RCC 7860 (cell line): Measurements from ENCODE around the gene FICD.
"Not testable (repeated sequence)": the region's sequence is repeated elsewhere in the genome, so short reads cannot be mapped to it uniquely, and the experiment has no call there.

Experiments
- DNase-seq: peaks from one replicate; pipeline ENCODE4 v3.0.0-alpha.2; 2015; ENCODE audit warnings: low spot score
- FAIRE-seq: peaks from 2 replicates; lab custom pipeline; 2012; peaks lifted over from hg19 to GRCh38; lab: Jason Lieb, UNC

The FICD gene

DNA sequence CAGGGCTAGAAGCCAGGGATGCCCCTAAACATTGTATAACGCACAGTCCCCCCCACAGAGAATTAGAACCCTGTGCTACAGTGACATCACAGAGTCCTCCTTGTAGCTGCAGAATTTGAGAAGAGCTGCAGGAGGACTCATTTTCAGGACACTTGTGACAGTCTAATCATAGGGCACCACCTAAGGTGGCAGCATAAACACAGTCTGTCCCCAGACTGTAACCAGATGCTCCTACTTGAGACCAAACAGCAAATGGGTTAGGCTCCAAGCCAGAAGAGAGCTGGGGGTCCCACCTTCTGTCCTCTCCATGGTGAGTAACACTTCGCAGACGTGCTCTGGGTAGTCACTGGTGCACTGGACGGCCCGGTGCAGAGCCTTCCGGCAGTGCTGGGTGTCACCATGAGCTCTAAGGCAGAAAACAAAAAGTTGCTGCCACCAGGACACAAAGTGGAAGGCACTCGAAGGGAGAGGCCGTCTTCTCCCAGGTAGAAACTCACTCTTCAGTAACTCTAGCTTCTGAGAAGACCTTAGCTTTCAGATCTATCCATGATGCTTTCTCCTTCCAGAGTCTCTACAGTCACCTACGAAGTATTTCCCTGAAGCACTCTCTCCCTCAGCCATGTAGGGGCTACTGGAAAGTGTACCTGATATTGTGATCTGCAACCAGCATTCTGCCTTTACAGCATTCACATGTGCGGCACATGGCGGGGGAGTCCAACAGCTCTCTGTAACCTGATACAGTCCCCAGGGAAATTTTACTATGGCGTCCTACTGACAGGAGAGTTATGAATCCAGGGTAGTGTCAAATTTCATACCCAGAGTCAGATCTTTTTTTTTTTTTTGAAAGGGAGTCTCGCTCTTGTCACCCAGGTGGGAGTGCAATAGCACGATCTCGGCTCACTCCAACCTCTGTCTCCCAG, 17.1 kb downstream of the FICD start:
- DNase-seq (no peak), FAIRE-seq (no peak)

DNA sequence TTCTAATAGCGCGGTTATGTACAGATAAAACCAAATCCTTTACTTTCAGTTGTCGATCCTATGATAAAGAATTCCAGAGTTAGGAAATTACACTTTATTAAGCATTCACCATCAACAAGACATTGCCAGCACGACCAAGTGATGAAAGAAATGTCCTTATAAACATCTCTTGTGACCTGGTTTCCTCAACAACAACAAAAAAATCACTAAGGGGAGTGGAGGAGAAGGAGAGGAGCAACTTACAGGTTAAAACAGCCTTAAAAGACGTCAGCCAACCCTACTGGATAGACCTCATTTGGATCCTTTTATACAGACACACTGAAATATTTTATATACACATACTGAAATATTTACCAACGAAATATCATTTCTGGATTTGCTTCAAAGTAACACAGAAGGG, 23.1 kb downstream of the FICD start:
- DNase-seq: no peak
- FAIRE-seq: no peak

DNA sequence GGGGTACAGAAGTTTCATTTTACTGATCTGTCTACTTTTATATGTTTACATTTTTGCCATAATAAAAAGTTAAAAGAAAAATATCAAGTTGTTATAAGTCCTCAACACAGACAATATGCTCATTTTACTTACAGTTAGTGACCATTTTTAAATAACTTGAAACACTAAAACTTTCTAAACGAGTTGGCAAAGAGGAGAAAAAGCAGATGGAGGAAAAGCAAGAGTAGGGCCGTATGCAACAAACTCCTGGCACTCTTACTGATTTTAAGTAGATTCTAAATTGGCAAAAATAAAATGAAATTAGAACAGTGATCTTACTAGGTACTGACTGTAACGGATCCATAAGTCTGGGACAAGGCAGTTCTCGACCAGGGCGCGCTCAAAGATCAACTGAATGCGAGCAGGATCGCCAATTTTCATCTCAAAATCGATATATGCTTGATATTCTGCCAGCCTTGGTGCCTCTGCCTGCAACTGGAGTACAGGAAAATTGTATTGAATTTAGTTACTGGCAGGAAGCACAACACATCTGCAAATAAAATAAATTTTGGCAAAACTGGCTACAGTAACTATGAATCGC, 23.6 kb downstream of the FICD start:
- no peak for FAIRE-seq
- no peak for DNase-seq

DNA sequence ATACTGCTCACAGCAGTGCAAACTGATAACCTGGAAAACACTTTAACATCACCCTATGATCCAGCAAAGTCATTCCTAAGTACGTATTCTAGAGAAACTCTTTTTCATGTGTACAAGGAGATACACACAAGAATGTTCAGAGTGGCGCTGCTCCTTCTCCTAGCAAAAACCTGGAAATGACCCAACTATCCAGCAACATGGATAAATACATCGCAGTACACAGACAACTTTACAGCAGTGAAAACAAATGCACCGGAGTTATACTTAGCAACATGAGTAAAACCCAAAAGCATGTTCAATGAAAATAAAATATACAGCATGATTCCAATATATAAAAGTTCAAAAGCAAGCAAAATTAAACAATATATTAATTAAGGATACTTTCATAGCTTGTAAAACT, 27.2 kb downstream of the FICD start:
- no peak for DNase-seq
- no peak for FAIRE-seq

DNA sequence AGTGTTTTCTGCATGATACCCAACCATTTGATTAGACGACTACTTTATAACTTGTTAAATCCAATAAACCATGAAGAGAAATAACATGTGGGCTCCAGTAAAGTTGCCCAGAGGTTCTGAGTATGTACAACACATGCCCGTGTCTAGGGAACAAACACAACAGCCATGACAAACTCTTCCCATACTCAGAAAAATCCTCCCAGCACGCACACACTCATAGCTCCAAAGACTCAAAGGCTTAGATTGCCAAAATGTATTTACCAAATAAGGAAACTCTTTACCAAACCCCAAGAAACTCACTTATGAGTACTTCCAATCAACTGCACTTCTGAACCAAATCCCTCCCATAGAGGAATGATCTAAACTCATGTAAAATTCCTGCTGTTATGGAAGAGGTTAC, 28.6 kb downstream of the FICD start:
- DNase-seq: no peak
- FAIRE-seq: no peak

DNA sequence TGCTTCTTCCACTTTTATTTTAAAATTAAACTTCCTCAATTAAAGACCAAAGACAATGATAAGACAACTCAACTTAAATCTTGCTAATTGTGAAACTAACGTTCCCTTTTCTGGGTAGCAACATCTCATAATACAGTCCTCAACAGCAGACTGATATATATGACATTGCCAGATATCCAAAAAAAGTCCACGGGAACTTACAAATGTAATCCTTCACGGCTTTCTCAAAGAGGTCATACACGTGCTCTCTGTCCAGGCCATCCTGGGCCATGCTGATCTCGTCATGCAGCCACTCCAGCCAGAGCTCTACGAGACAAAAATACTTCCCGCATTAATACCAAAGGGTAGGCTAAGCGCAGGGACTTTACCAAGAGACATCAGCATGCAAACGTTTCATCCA, 32.6 kb downstream of the FICD start:
- no peak for DNase-seq
- no peak for FAIRE-seq

DNA sequence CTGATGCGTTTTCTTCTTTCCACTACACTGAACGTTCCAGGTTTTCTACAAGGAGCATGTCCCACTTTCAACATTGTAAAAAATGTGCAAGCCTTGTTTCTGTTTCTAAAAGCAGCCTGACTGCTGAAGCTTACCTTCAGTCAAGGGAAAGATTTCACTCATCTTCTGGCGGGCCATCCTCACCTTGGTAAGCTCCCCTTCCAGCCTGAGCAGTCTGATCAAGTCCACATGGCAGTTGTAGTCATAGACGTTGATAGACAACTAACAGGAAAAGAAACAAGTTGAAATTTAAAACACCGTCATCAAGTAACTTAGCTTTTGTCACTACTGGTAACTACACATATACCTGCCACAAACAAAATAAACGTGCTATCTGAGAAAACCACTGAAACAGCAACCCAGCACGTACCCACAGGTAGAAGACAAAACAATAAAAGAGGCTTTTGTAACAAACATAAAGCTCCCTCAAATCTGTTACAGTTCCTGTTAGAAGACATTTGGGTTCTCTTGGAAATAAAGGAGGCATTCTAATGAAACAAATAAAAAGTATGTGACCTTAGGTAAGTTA, 34.0 kb downstream of the FICD start:
- FAIRE-seq: no peak
- no peak for DNase-seq

DNA sequence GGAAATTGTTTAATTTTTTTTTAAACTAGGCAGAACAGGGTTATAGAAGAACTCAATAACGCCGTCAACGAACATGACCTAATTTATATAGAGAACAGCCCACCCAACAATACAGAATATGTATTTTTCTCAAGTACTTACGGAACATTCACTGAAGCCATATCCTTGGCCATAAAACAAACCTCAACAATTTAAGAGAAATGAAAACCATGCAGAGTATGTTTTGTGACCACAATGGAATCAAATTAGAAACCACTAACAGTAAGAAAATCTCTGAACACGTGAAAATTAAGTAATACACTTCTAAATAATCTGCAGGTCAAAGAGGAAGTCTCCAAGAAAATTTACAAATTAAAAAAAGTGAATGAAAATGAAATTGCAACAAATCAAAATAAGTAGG, 36.5 kb downstream of the FICD start:
- FAIRE-seq (no peak), DNase-seq (no peak)

DNA sequence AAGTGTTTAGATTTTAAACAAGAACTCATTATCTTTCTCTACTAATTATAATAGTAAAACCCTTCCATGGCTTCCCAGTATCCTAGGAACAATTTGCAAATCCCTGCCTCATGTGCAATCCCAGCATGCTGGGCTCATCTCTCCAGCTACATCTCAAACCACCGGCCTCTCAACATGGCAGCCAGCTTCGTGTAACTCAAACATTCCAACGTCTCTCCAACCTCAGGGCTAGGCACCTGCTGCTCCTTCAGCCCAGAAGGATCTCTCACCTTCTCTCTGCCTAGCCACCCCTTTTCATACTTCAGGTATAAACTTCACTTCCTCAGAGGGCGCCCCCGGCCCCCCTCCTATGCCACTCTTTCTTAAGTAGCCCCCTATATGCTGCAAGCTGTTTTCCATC, 38.7 kb downstream of the FICD start:
- DNase-seq: no peak
- no peak for FAIRE-seq

DNA sequence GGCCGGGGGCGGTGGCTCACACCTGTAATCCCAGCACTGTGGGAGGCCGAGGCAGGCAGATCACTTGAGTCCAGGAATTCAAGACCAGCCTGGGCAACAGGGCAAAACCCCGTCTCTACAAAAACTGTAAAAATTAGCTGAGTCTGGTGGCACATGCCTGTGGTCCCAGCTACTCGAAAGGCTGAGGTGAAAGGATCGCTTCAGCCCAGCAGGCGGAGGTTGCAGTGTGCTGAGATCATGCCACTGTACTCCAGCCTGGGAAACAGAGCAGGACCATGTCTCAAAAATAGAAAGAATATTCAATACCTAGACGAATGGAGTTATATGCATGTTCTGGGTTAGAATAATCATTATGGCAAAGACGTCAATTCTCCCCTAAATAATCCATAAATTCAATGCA, 40.3 kb downstream of the FICD start:
- not testable (repeated sequence) for DNase-seq, FAIRE-seq

DNA sequence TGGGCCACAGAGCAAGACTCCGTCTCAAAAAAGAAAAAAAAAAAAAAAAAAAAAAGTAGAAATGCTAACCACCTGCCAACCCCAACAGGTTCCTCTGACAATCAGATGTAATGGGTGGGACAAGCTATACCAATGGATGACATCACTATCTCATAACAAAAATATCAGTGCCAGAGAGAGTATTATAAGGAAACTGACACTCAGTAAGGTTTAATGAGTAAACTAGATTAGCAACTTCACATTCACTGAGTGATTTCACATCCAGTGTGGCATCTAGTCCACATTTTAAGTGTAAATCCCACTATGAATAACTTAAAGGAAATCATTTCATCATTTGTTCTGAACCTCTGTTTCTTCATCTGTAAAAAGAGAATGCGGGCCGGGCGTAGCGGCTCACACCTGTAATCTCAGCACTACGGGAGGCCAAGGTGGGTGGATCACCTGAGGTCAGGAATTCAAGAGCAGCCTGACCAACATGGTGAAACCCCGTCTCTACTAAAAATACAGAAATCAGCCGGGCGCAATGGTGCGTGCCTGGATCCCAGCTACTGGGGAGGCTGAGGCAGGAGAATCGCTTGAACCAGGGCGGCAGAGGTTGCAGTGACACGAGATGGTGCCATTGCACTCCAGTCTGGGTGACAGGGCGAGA, 44.1 kb downstream of the FICD start:
- DNase-seq (no peak), FAIRE-seq (no peak)

DNA sequence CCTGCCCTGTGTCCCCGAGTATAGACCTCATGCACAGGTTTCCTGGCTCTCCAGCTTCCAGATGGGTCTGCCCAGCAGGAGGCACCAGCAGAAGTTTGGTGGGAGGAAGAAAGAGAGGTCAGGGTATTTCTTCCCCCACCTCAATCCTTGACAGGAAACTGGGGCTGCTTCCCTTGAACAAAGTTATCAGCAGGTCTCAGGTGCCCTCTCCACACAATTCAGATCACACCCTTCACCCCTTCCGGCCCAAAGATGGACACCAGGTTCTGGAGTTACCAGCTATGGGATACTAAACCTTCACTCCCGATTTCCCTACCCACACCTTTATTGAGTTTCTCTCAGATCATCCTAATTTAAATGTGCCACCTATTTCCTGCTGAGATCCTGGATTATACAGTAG, 44.7 kb downstream of the FICD start:
- DNase-seq: no peak
- no peak for FAIRE-seq

DNA sequence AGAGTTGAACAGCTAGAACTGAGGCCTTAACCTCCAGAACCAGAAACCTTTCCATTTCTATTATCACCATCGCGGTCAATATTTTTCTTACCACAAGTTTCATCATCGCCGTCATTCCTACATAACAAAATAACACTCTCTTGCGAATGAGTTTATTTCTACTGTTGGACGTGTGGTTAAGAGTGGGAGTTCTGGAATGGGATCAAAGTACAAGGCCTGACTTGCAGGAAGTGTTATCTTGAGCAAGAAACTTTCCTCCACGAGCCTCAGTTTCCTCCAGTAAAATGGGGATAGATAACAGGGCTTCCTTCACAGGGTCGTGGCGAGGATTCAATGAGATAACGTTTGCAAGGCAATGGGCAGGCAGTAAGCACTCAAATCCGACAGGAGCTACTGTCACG, 45.2 kb downstream of the FICD start:
- DNase-seq: peak; percentile 10
- FAIRE-seq: no peak

DNA sequence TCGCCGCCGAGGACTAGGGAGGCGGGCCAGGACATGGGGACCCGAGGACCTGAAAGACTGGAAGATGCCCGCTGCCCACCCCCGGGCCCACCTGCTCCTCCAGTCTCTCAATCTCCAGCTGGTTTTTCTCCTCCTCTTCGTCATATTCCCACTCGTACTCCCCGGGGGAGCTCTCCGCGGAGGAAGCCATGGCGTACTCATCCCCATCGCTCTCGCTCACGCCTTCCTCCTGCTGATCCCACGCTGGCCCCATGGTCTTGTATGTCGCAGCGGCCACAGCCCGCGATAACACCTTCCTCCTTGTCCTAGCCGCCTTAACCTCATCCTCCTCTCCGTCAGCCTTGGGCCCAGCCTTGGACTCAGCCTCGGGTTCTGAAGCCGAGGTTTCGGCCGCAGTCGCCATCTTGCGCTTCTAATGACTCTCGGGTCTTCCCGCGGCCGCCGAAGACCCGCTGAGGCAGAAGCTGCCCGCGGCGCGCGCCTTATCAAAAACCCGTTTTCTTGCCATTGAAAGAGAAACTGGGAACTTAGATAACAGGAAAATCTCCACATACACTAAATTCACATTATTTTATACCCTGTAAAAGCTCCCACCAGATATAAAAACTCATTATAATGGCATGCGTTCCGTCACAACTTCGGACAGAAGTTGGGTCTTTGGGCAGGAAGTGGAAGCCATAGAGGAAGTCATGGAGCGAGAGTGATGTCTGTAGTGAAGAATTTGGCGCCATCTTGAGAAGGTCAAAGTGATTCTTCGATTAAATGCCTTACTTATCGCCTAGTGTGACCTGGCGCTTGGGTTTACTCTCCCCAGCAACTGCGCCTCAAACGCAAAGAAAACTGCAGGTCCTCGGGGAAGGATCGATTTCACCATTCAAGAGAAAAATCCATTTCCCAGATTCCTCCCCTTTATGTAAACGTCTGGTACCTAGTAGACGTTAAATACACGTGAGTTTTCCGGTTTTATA, 46.0 kb downstream of the FICD start, which contains the start of gene SART3:
Gene SART3 (minus strand): TSS at position 422 of the 968 bp plus-strand sequence. CDS start 19 bp downstream, at position 403.
- peak; percentile 55 for FAIRE-seq
- DNase-seq: peak; percentile 76

DNA sequence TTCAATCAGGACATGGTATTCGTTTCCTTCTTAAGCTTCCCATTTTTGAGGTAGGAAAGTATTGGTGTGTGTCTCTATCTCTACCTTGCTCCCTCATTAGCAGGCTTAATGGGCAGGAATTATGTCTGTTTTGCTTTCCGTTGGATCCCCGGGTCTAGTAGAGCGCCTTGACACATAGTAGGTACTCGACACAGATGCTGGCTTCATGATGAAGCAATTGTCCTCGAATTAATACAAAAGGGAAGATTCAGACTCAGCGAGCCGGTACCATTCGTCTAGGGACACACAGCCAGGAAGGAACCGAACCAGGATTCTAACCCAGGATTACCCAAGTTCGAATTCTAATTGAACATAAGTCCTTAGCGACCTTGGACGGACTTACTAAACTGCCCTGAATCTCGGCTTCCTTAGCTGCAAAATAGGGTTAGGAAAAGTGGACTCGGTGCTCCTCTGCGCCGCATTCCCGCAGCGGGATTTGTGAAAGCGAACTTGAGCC, 46.8 kb downstream of the FICD start:
- no peak for FAIRE-seq
- DNase-seq: peak; percentile 5

DNA sequence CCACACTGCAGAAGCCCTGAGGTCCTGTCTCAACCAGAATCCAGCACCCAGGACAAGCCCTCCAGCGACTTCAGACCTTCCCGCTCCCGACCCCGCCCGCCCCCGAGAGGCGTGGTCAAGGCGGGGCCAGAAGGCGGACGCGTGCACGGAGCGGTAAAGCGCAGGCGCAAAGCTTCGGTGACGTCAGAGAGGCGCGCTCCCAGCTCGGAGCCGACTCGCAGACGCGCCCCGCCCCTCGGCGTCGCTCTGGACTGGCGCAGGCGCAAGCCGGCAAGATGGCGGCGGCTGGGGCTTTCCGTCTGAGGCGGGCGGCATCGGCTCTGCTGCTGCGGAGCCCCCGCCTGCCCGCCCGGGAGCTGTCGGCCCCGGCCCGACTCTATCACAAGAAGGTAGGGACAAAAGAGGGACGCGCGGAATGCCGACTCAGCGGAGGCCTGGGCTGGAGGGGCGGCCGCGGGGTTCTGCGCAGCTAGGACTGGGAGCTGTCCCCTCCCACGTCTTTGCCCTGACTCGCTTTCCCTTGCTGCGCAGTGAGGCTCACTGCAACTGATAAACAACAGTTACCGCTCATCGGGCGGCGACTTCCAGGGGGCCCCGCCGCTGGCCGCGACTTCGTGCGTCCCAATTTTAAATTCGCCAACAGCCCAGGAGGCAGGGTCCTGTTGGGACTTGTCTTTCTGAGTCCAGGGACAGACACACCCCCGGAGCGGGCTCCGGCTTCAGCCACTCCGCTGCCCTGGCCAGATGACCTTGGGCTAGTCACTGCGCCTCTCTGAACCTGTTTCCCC, 47.5 kb downstream of the FICD start, which contains the start of gene ISCU:
Gene ISCU (plus strand): TSS at position 249 of the 788 bp plus-strand sequence. CDS start 27 bp downstream, at position 276.
- FAIRE-seq (no peak), DNase-seq (peak; percentile 91)

DNA sequence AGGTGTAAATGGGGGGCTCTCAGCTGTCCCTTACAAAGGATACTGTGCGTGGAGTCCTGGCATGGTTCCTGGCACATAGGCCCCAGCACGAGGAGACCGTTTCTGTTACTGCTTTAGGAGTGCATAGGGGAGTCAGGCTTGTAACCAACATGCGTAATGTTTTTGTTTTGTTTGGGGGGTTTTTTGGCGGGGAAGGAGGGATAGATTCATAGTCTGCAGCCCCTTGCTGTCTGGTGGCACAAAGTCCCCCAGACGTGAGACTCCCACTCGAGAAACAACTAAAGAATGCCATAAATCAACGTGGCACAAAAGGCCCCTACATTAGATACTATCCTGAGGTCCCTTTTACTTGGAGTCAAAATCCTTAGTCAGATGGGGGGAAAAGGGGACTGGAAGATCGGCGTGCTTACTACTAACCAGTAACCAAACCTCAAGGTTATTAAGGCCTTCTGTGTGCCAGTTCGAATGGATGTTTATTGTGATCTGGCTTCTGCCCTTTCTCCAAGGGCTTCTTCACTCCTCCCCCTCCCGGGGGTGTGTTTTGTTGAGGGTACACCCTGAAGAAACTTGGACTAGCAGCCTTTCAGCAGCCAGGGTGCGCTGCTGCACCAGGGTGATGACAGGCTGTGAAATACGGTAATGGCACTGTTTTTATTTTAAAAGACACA, 48.2 kb downstream of the FICD start:
- peak; percentile 22 for FAIRE-seq
- peak; percentile 69 for DNase-seq

DNA sequence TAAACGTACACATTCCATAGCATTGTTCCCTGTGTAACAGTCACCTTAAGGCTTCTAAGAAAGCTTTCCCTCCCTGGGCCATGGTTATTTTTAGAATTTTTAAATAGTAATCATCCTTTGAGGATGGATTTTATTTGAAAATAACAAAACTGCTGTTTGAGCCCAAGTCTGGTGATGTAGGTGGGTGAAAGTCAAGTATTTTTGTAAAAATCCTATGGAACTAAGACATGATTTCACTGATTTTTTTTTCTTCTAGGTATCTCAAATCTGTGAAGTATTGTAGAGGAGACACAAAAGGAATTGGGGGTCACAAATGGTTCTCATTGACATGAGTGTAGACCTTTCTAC, 48.7 kb downstream of the FICD start:
- no peak for DNase-seq
- FAIRE-seq: no peak

DNA sequence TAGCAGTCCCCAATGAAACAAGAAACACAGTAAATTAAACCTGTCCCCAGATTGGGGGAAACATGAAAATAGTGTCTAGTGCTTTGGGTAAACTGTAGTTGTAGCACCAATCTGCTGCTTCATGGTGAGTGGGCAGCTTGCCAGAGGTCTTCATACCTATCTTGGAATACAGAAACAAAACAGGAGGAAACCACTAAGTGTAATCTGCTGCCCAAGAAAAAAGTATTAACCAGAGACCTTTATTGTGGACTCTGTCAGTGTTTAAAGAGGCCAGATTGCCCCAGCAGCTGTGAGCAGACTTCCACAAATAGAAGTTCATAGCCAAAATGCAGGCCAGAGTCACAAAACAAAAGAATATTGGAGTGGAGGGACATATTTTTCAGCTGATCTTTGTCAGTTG, 49.6 kb downstream of the FICD start:
- FAIRE-seq (no peak), DNase-seq (no peak)
